HepG2 (cell line): ENCODE measurements around the gene SPATA25. TPM values are rescaled to one million over a fixed set of nuclear protein-coding genes. Genes with fewer than 3 reads are reported as not detected.
A peak's percentile ranks its signal among the peaks of the same experiment; 100 is the strongest.

Experiments used
- BHLHE40 ChIP-seq: IDR thresholded peaks from 2 replicates; pipeline ENCODE4 v1.6.1; 2011; ENCODE audit warnings: low read length, improper control_type of control experiment
- CEBPG ChIP-seq: IDR thresholded peaks from 2 replicates; pipeline ENCODE4 v1.6.1; 2016
- GABPA ChIP-seq, 2 experiments: IDR thresholded peaks; 2 replicates each; pipeline ENCODE4 v1.6.1; 2011 to 2016; ENCODE audit warnings: low read depth in 2 of 2, low read length in 1 of 2, missing biosample characterization in 1 of 2, missing genetic modification characterization in 1 of 2
- HHEX ChIP-seq: IDR thresholded peaks from 2 replicates; pipeline ENCODE4 v1.6.1; 2016; ENCODE audit warnings: control low read depth
- KDM1A ChIP-seq: IDR thresholded peaks from 2 replicates; pipeline ENCODE4 v1.6.1; 2016; ENCODE audit warnings: missing compliant biosample characterization
- MTA1 ChIP-seq: sonication (generic); formaldehyde crosslinking; IDR thresholded peaks from 2 replicates; pipeline ENCODE4 v1.4.0; 2020; ENCODE audit warnings: missing genetic modification reagents, mild to moderate bottlenecking, borderline replicate concordance
- NONO ChIP-seq, 2 experiments: fragments of 450-650 bp in 1 of 2; sonication (generic) in 1 of 2; formaldehyde crosslinking in 1 of 2; IDR thresholded peaks in 1 of 2; conservative IDR thresholded peaks in 1 of 2; 2 replicates each; pipeline versions ENCODE4 v1.6.1 to v1.8.0; 2017 to 2022; ENCODE audit warnings: mild to moderate bottlenecking in 1 of 2, missing genetic modification reagents in 1 of 2, moderate library complexity in 1 of 2
- RARA ChIP-seq: IDR thresholded peaks from 2 replicates; pipeline ENCODE4 v1.6.1; 2016; ENCODE audit warnings: missing genetic modification reagents, missing compliant biosample characterization
- RFX5 ChIP-seq: IDR thresholded peaks from 2 replicates; pipeline ENCODE4 v1.6.1; 2011; ENCODE audit warnings: low read depth, low read length, improper control_type of control experiment
- SMAD3 ChIP-seq: sonication (generic); formaldehyde crosslinking; IDR thresholded peaks from 2 replicates; pipeline ENCODE4 v1.4.0; 2020; ENCODE audit warnings: missing genetic modification reagents
- SPEN ChIP-seq: sonication (generic); formaldehyde crosslinking; IDR thresholded peaks from 2 replicates; pipeline ENCODE4 v1.5.1; 2020; ENCODE audit warnings: low read depth, mild to moderate bottlenecking, missing genetic modification reagents
- TCF12 ChIP-seq, 2 experiments: fragments of 450-650 bp in 1 of 2; sonication (generic) in 1 of 2; formaldehyde crosslinking in 1 of 2; IDR thresholded peaks; 2 replicates each; pipeline versions ENCODE4 v1.6.1 to v1.8.0; 2017 to 2022; ENCODE audit warnings: antibody characterized with exemption in 1 of 2, mild to moderate bottlenecking in 1 of 2, missing genetic modification reagents in 1 of 2, moderate library complexity in 1 of 2
- XRCC5 ChIP-seq: fragments of 200-400 bp; formaldehyde crosslinking; optimal IDR thresholded peaks from 2 replicates; pipeline ENCODE3; 2017; ENCODE audit warnings: mild to moderate bottlenecking, low read length
- ZFP90 ChIP-seq: sonication (generic); formaldehyde crosslinking; IDR thresholded peaks from 2 replicates; pipeline ENCODE4 v1.8.0; 2022; ENCODE audit warnings: missing genetic modification reagents, mild to moderate bottlenecking, inconsistent platforms, borderline replicate concordance
- ZNF232 ChIP-seq: sonication (generic); formaldehyde crosslinking; IDR thresholded peaks from 2 replicates; pipeline ENCODE4 v1.4.0; 2020; ENCODE audit warnings: missing genetic modification reagents, borderline replicate concordance
- ZNF235 ChIP-seq: sonication (generic); formaldehyde crosslinking; IDR thresholded peaks from 2 replicates; pipeline ENCODE4 v1.8.1; 2023; ENCODE audit warnings: mild to moderate bottlenecking, missing genetic modification reagents, borderline replicate concordance
- ZNF292 ChIP-seq: sonication (generic); formaldehyde crosslinking; IDR thresholded peaks from 2 replicates; pipeline ENCODE4 v1.8.1; 2022; ENCODE audit warnings: mild to moderate bottlenecking, low read depth, missing genetic modification reagents, borderline replicate concordance
- ZNF333 ChIP-seq: sonication (generic); formaldehyde crosslinking; IDR thresholded peaks from 2 replicates; pipeline ENCODE4 v1.4.0; 2020; ENCODE audit warnings: mild to moderate bottlenecking, missing genetic modification reagents, borderline replicate concordance
- ZNF543 ChIP-seq: sonication (generic); formaldehyde crosslinking; IDR thresholded peaks from 2 replicates; pipeline ENCODE4 v1.4.0; 2020; ENCODE audit warnings: mild to moderate bottlenecking, missing genetic modification reagents
- ZNF552 ChIP-seq: sonication (generic); formaldehyde crosslinking; IDR thresholded peaks from 2 replicates; pipeline ENCODE4 v1.9.0; 2022; ENCODE audit warnings: missing genetic modification reagents, mild to moderate bottlenecking, borderline replicate concordance
- ZNF564 ChIP-seq: sonication (generic); formaldehyde crosslinking; IDR thresholded peaks from 2 replicates; pipeline ENCODE4 v1.8.1; 2023; ENCODE audit warnings: mild to moderate bottlenecking, missing genetic modification reagents
- ZNF629 ChIP-seq: sonication (generic); formaldehyde crosslinking; conservative IDR thresholded peaks from 2 replicates; pipeline ENCODE4 v1.5.0; 2020; ENCODE audit warnings: missing genetic modification reagents
- ZNF709 ChIP-seq: sonication (generic); formaldehyde crosslinking; IDR thresholded peaks from 2 replicates; pipeline ENCODE4 v1.5.0; 2020; ENCODE audit warnings: mild to moderate bottlenecking, missing genetic modification reagents
- polyA plus RNA-seq, 8 experiments: library from polyadenylated mRNA; depleted of rRNA in 3 of 8; stranded (reverse) in 7 of 8; unstranded in 1 of 8; fragments of >200 nt; fragmentation: Illumina TruSeq in 4 of 8; extraction: Trizol in 4 of 8; gene quantifications; 2 replicates each; pipeline versions ENCODE4 v1.2.1 to v1.2.3, GENCODE V29; 2011 to 2016; ENCODE audit warnings: low read depth in 4 of 8, missing spikeins in 1 of 8, mixed read lengths in 1 of 8; ENCODE audit not compliant: insufficient read depth in 1 of 8
- total RNA-seq, 5 experiments: library from RNA; depleted of rRNA; stranded (reverse); fragments of >200 nt; fragmentation: Illumina TruSeq; extraction: Trizol; gene quantifications; 2 replicates each; pipeline ENCODE4 v1.2.3, GENCODE V29; 2016; ENCODE audit warnings: low read depth in 1 of 5
- TF ChIP-seq, protein P1 (sequence below): sonication (generic); formaldehyde crosslinking; IDR thresholded peaks from 2 replicates; pipeline ENCODE4 v1.5.0; 2020; ENCODE audit warnings: missing genetic modification reagents

SPATA25 gene
- total and polyA plus RNA-seq, 2 of the 13 experiments (the other 11 are each of a cell fraction or from before 2014, with no cell fraction given) = 4.8 to 7.6 TPM

DNA sequence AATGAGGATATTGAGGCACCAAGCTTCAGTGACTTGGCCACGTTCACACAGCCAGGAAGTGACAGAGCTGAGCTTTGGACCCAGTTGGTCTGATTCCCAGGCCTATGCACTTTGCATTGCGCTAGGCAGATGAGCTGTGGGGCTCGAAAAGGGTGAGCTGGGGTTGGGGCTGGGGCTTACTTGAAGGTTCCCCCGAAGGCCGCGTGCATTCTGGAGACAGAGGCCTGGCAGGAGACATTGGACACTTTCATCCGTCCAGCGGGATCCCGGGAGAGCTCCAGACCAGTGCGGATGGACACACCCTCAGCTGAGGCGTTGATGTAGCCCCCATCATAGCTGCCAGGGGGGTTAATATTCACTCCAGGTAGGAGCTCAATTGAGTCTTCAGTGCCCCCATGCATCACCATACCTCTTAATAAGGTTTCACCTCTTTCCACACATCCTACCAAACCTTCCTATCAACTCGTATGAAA lies 21.9 kb upstream of the SPATA25 start (continued):
- 0 out of 2 replicates have a peak, but pooled peaks have one; percentile 7 for TF ChIP-seq ZNF235 (CRISPR knock-in tag)
- TF ChIP-seq ZNF543 (CRISPR knock-in tag) = 0 out of 2 replicates have a peak, but pooled peaks have one; percentile 16
- TF ChIP-seq NONO (IDR thresholded peaks at IDR 0.05) = no peak
- peak; percentile 9; the same call in 1 of the 2 replicates for TF ChIP-seq NONO (CRISPR knock-in tag; conservative IDR thresholded peaks at IDR 0.05)
- peak; percentile 15; the same call in 1 of the 2 replicates for TF ChIP-seq ZNF709 (CRISPR knock-in tag)
- peak; percentile 22; the same call in 1 of the 2 replicates for TF ChIP-seq BHLHE40
- TF ChIP-seq ZNF292 (CRISPR knock-in tag) = peak; percentile 59
- peak; percentile 69; the same call in 1 of the 2 replicates for TF ChIP-seq KDM1A (CRISPR knock-in tag)
- TF ChIP-seq RFX5 = 0 out of 2 replicates have a peak, but pooled peaks have one; percentile 19
- peak; percentile 98 for TF ChIP-seq SPEN (CRISPR knock-in tag)
- TF ChIP-seq ZNF564 (CRISPR knock-in tag) = peak; percentile 15; the same call in 1 of the 2 replicates
- peak; percentile 59; the same call in 1 of the 2 replicates for TF ChIP-seq MTA1 (CRISPR knock-in tag)
- peak; percentile 64 for TF ChIP-seq CEBPG
- TF ChIP-seq ZNF552 (CRISPR knock-in tag) = 0 out of 2 replicates have a peak, but pooled peaks have one; percentile 67
- TF ChIP-seq ZFP90 = 0 out of 2 replicates have a peak, but pooled peaks have one; percentile 47
- 0 out of 2 replicates have a peak, but pooled peaks have one; percentile 12 for TF ChIP-seq ZNF333 (CRISPR knock-in tag)
- TF ChIP-seq, protein P1, sequence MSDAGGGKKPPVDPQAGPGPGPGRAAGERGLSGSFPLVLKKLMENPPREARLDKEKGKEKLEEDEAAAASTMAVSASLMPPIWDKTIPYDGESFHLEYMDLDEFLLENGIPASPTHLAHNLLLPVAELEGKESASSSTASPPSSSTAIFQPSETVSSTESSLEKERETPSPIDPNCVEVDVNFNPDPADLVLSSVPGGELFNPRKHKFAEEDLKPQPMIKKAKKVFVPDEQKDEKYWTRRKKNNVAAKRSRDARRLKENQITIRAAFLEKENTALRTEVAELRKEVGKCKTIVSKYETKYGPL (CRISPR knock-in tag) = no peak
- no peak for TF ChIP-seq GABPA (IDR thresholded peaks at IDR 0.05; ENCODE audit: low read depth, low read length)
- TF ChIP-seq GABPA (CRISPR knock-in tag; IDR thresholded peaks at IDR 0.05; ENCODE audit: low read depth) = peak; percentile 59; the same call in 1 of the 2 replicates
- peak; percentile 54; the same call in 1 of the 2 replicates for TF ChIP-seq ZNF232
- TF ChIP-seq XRCC5 = peak; percentile 37
- TF ChIP-seq TCF12 (IDR thresholded peaks at IDR 0.05) = no peak
- TF ChIP-seq TCF12 (CRISPR knock-in tag; IDR thresholded peaks at IDR 0.05) = 0 out of 2 replicates have a peak, but pooled peaks have one; percentile 29
- TF ChIP-seq RARA (CRISPR knock-in tag) = peak; percentile 87
- TF ChIP-seq SMAD3 = 0 out of 2 replicates have a peak, but pooled peaks have one; percentile 31
- TF ChIP-seq ZNF629 (CRISPR knock-in tag) = 0 out of 2 replicates have a peak, but pooled peaks have one; percentile 22
- TF ChIP-seq HHEX (CRISPR knock-in tag) = no peak
